ENCODE data around the gene VSTM5.

- TF ChIP-seq CTCF (IDR thresholded peaks at IDR 0.05) (no peak), POLR2A (IDR thresholded peaks at IDR 0.05) (no peak), POLR2AphosphoS5 (IDR thresholded peaks at IDR 0.05) (no peak)
Observed at GRCh38 chr11:93841446-93841845, 9.0 kb downstream of the VSTM5 start.
